ENCODE measurements around the gene AMOT.

The AMOT gene

DNA sequence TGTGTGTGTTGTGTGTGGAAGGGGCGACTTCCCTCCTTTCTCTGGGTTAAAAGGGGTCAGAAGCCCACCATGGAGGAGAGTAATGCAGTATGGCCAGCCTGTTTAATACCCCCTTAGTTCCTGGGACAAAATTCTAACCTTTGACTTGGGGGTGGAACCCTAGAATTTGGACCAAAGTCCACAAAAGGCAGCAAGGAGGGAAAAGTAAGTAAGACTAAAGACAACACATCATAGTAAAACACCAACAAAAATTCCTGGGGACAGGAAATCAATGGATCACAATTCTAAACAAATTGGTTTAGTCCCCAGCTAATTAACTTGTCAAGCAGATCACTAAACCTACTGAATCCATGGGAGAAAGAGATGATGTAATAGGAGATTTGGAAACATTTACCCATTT, 3.1 kb downstream of the AMOT start:
- no peak for DNase-seq (ENCODE audit: low read depth)

DNA sequence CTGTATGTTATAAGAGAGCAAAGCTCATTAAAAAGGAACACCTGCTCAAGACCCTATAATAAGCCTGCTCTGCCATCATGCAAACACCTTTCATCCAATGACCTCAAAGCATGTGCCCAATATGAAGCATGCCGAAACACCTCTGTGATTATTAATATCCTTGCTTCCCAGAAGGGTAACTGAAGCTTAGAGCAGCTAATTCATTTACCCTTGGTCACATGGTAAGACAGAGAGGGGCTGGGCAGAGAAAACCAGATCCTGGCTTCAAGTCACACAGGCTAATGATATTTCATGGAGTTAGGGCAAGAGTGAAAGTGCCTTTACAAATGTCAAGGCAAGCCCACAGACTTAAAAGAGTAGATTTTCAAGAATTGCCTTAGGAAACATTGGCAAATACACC, 5.6 kb downstream of the AMOT start:
- no peak for DNase-seq (ENCODE audit: low read depth)

DNA sequence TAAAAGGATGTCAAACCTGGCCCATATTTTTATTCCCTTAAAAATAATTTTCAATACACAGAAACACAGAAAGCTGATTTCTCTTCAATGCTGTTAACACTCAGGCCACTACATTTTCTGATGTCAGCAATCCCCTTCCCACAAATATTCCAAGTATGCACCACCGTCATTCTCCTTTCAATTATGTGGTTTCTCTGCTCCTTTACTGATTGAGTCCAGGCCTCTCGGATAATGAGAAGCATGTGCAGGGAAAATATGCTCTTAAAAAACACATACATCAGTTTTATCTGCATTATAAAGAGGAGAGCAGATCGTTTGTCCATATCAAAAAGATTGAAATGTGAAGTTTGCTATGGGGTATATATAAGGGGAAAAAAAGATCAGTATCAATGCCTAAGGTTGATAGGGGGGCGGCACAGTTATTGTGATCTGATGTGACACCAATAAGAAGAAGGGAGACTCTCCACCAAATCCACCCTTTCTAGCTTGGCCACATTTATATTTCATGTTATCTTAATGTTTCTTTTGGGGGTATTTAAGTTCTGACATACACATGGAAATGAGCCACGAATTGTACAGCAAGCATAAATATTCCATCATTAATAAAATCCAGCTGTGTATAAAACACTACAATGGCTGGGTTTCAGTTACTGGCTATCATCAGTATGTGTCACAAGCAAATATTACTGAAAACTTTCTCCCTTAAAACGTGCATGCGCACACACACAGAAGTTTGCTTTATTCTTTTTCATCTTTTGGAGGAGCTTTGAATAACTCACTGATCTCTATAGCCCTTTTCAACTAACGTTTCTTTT, 6.4 kb downstream of the AMOT start:
- peak; percentile 43 for DNase-seq (ENCODE audit: low read depth)

GRCh38 chrX:112832481-112833095, 8.0 kb downstream of the AMOT start:
- no peak for DNase-seq (ENCODE audit: low read depth)

- DNase-seq (ENCODE audit: low read depth) = no peak
Measured at GRCh38 chrX:112830540-112830939, 10.1 kb downstream of the AMOT start.

DNA sequence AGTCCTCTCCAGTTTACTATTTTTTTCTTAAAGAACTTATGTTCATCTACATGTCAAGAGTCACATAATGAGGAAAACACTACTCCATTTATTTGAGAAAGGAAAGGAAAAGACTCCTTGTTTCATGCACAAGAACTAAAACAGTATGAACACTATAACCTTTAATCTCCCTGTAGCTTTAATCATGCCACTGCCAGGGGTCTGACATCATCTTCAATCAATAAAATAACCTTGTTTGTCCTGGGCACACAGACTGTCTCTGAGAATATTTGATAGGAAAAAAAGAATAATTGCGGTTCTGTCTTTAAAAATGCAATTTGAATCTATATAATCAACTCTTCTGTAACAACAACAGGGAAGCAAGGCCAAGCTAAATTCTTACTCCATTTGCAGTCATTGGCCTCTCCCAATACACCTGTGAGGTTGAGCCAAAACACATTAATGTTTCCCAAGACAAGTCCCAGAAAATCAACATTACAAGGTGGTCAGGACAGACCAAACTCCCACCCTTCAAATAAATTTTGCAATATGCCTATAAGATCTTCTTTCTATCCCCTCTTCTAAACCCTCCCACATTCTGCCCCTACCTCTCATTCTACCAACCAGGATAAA, 13.2 kb downstream of the AMOT start:
- DNase-seq (ENCODE audit: low read depth) = no peak

- DNase-seq (ENCODE audit: low read depth) = peak; percentile 9
Measured at GRCh38 chrX:112826023-112826422, 14.6 kb downstream of the AMOT start.

DNA sequence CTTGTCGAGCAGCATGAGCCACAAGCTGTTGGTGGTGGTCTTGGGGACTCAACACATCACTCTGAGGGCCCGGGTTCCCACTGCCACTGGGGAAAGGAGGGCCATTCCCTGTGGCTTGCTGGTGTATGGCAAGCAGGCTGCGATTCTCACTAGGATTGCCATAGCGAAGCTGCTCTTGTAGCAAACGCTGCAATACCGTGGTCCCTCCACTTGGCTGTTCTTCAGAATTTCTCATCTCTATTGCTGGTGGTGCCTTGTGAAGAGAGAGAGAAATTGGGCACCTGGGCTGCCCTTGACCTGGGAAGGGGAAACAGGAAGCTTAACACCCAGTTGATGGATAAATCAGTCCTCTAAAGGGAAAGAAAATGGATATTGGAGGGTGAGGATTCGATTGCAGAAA, 17.7 kb downstream of the AMOT start:
- no peak for DNase-seq (ENCODE audit: low read depth)

- DNase-seq (ENCODE audit: low read depth) = no peak
Measured at GRCh38 chrX:112820364-112821268, 20.0 kb downstream of the AMOT start.

- DNase-seq (ENCODE audit: low read depth) = no peak
Measured at GRCh38 chrX:112819813-112820212, 20.8 kb downstream of the AMOT start.

GRCh38 chrX:112819008-112819640, 21.5 kb downstream of the AMOT start:
- peak; percentile 57 for DNase-seq (ENCODE audit: low read depth)

GRCh38 chrX:112818114-112819007, 22.3 kb downstream of the AMOT start:
- no peak for DNase-seq (ENCODE audit: low read depth)

DNA sequence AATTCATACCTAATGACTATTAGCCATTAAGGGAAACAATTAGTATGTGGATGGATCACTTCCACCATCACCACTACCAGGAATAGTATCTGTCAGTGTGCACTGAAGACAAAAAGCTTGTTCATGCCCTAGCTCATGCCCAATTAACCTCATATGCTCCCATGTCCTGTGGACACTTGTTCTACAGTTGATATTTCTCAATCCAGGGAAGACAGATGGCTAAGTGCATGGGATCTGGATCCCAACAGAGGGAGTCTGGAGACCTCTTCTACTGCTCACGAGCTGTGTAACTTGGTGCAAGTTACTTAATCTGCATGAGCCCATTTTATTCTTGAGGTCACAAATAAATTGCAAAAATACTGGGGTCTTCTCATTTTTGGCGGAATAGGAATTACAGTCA, 23.7 kb downstream of the AMOT start:
- DNase-seq (ENCODE audit: low read depth) = no peak

- no peak for DNase-seq (ENCODE audit: low read depth)
Measured at GRCh38 chrX:112814496-112814895, 26.1 kb downstream of the AMOT start.

- DNase-seq (ENCODE audit: low read depth) = no peak
Measured at GRCh38 chrX:112812741-112813140, 27.9 kb downstream of the AMOT start.

- no peak for DNase-seq (ENCODE audit: low read depth)
Measured at GRCh38 chrX:112808651-112809195, 31.9 kb downstream of the AMOT start.

DNA sequence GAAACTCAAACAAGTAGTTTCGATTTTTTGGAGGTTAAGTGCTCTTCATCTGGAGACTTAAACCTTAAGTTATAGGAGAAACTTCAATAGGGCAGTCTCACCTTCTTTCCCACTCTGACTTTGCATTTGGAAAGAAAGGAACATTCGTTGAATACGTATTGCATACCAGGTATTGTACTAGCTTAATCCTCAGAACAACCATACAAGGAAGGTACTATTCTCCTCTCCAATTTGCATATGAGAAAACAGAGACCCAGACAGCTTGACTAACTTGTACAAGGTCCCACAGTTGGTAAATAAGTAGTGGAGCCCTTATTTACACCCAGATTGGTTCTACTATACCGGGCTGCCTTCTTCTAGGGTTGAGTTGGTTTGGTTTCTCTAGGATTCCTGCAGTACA, 32.6 kb downstream of the AMOT start:
- no peak for DNase-seq (ENCODE audit: low read depth)

DNA sequence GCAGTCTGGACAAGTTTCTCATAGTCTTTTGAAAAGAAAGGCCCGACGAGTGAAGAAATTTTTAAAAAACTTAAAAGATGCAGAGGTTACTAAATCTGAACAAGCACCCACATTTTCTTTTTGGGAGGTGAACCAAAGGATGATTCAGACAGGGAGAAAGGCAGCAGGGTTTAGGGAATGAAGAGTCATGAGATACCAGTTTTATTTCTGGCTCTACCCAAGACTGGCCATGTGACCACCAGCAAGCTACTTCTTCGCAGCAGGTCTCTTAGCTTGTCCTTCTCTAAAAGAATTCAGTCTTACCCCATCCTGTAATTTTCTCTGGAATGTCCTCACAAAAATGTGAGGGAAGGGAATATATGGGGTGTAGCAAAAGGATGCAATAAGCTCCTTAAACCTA, 37.6 kb downstream of the AMOT start:
- no peak for DNase-seq (ENCODE audit: low read depth)

- DNase-seq (ENCODE audit: low read depth) = no peak
Measured at GRCh38 chrX:112802541-112802940, 38.1 kb downstream of the AMOT start.

DNA sequence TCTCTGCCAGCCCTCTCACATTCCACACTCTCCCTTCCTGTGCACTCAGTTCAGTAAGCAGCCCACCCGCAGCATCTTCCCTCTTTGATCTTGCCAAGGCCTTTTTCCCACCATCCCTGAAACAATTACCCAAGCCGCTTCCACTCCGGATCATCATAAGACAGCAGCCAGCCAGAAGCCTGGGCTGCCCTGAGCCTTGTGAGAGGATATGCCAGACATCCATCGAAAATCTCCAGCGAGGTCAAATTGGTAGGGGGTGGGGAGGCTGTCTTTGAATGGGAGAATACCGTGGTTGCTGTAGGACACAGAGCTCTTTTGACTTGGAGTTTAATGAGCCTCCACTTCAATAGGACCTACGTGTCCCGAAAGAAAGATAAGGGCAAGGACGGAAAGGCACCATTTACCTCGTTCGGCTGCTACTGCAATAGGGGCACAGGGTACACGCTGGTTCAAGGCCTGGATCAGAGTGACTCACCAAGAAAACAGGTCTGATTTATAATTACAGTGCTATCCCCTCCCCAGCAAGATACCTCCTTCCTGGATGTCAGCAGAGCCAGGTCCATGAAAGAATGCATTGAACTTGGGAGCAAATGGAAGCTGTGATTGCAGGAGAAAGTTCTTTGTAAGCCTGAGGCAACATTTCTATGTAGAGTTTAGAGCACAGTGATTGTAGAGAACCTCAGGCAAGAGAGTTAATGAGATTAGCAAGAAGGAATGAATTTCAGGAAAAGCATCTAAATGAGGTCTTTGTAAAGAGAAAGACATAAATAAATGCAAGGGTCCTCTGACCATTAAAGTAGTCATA, 39.5 kb downstream of the AMOT start:
- no peak for DNase-seq (ENCODE audit: low read depth)

Measured in amniotic epithelial cell (primary cell).